ENCODE results near the gene CDK6.
"Not testable (repeated sequence)": the region's sequence is repeated elsewhere in the genome, so short reads cannot be mapped to it uniquely, and the experiment has no call there.

CDK6 gene

DNA sequence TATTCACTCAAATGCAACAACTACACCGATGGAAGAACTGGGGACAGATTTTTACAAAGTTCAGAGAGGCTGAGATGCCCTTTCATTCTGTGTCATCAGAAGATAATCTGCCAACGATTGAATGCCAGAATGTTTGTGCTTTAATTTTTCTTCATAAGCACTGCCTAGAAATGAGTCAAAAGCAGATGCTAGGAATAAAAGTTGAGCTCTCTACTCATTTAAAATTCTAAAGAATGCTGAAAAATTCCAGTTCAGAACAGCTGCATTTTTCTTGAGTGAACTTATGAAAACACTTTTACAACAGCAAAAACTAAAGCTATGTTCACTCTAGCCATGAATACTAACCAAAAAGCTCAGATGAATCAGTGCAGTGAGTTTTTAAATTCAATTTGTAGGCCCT lies 223.9 kb downstream of the CDK6 start:
- no peak for DNase-seq

DNA sequence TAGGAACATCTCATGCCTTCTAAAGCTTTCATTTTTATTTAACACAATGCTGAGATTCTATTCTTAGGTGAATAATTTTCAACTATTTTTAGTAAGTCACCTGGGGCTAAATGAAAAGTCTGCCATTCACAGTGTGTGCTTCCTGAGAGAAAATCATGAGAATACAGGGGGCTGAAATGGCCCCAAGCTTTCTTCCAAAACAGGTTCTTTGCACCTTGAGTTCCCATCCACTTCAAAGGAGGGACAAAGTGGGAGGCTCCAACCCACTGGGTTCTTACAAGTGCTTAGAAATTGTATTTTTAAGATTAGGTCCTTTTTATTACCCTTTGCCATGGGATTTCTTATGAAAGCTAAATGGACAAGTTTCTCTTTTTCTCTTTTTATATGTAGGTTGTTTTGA lies 224.6 kb downstream of the CDK6 start:
- no peak for DNase-seq

DNA sequence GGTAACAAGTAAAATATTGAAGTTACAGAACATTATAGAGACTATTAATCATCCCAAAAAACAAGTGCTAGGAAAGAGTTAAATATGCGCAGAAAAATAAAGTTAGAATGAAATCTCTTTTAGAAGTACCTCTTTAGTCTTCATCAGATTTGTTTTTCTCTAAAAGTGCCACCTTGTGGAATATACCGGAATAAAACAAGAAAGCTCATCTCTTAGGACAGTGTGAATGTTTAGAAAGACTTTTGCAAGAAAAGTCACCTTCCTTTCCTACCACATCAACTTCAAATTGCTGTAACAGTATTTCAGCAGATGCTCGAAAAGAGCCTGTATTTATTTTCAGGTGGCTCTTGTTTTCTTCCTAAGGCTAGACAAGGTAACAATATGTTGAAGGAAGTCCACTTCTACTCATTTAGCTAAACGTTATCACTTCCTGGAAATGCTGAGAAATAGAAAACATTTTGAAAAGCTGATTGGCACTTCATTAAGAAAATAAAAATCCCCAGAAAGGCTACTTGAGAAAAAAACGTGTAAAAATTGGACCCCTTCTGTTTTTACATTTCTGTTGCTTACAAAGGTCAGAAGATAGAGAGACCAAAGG lies 226.4 kb downstream of the CDK6 start:
- DNase-seq, result no peak

DNA sequence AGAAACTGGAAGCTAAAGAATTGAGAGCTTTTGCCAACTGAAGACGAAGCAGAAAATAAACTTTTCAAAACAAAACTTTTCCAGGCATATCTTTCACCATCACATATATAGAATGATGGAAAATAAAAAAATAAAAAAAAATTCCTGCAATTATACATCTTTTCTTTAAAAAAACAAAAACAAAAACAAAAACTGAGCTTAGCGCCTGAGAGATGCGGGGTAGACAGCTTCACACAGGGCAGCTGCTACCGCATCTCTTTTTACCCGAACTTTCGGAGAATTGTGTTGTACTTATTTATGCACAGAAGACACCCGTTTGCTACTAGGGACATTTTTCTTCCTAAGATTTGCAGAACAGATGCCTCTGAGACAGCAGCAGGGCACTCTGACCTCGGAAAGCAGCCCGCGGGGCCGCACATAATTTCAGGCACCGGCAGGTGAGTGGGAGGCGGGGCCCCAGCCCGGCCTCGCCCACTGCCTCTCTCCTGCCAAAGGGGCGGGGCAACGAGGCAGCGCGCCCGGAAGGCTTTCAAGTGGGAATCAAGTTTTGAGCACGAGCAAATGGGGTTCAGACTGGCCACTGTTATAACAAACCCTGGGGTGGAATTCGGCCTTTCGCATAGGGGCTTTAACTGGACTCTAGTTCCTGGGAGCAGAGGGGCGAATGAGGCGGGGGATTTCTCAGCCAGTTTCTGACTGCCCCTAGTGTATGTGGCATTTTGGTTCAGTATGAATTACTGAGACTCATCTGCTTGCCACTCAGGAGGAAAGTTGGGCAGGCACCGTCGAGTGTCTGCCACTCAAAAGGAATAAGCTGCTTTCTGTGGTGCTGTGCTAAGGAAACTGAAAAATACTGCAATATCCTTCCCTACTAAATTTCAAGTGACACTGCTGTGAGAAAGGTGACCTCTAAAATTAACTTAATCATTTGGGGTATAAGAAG lies 227.7 kb downstream of the CDK6 start:
- DNase-seq, result no peak

DNA sequence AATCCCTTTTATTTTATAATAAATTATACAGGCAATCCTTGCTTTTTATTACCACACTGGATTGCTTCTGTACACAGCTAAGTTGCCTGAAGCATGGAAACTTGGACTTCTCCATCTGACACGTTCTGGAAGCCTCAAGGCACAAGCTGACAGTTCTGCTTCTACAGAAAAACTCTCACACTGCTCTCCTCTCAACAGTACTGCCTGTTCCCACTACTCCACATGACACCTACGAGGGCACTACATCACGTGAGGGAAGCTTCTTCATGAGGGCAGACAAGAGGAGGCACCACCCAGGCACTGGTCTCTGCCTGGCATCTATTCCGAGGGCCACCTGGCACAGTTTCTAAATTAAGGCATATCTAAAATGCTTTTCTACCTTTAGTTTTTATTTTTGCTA lies 229.4 kb downstream of the CDK6 start:
- DNase-seq, result no peak

DNA sequence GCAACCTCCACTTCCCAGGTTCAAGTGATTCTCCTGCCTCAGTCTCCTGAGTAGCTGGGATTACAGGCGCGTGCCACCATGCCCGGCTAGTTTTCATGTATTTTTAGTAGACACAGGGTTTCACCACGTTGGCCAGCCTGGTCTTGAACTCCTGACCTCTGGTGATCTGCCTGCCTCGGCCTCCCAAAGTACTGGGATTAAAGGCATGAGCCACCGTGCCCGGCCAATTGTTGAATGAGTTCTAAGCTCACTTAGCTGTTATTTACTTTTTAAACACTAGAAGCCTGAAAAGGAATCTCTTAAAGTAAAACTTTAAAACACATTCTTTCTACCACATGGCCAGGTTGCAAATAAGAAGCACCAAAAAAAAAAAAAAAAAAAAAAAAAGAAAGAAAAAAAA lies 231.9 kb downstream of the CDK6 start:
- not testable (repeated sequence) for DNase-seq

DNA sequence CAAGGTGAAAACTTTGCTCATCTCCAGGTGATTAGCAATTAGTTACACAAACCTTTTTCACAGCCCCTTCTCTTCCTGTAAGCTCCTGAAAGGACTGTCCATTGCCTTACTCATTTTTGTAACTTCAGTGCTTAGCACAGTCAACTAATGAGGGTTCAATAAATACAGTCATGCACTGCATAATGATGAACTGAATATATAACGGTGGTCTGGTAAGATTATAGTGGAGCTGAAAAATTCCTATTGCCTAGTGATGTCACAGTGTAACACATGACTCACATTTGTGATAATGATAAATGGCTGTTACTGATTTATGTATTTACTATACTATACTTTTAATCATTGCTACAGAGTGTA lies 233.3 kb downstream of the CDK6 start:
- no peak for DNase-seq

DNA sequence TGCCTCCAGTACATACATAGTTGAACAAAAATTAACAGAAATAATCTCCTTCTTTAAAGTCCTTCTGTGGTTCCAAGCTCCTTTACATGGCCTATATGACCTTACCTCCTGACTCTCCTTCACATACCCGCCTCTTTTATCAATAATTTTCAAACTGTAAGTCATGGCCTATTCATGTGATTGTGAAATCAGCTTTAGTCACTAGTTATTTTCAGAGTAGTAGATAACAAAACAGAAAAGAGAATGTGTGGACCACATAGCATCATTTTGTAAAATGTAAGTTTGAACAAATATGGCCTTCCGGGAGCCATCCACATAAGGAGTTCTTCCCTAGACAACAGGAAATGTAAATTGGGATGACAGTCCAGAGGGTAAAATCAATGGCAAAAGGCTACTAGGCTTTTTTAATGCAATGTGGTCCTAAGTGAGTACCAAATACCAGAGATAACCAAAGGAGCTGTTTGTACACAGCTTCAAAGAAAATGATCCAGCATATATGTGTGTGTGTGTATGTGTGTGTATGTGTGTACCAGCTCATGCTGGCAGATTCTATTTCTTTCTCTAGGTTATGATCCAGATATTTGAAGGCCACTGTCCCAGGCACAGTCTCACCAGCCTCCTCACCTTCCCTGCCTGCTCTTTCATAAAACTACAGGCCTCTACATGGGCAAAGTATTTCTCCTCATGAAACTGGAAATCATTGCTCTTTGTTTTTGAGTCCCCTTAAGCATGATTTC lies 233.9 kb downstream of the CDK6 start:
- no peak for DNase-seq

DNA sequence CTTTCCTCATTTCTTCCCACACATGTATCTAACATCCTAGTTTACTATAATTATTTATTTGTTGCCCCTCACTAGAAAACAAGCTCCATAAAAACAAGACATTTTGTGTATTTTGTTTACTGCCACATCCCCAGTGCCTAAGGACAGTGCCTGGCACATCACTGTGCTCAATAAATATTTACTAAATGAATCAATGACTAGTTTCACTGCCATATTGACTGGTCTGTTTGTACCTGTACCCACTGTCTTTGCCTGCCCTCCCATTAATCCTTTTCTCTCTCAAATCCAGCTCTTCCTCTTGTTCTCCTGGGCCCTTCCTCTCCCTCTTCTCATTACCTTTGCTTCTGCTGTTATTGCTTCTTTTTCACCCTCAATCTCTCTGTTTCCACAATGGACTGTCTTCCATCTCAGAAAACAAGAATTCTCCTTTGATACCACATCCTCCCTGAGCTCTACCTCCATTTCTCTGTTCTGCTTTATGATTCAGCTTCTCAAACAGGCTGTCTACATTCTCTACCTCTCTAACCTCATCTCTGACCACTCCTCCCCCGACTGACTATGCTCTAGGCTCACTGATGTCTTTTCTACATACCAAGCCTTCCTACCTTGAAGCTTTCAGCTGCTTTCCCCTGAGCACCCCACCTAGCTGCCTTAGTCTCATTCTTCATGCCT lies 237.9 kb downstream of the CDK6 start:
- no peak for DNase-seq

DNA sequence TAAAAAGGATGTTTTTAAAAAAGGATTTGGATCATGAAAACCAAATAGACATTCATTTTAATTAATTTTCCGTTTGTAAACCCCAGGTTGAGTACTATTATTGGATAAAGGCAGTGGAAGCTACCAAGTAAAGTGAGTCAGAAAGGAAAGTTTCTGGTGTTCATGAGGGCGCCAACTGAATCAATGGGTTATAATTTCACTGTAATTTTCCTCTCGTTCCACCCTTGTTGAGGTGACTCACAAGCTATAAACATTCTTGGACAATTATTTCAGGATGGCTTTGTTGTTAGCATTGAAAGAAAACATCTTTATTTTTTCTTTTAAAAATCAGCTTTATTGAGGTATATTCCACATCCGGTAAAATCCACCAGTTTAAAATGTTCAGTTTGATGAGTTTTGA lies 241.1 kb downstream of the CDK6 start:
- DNase-seq, result no peak

DNA sequence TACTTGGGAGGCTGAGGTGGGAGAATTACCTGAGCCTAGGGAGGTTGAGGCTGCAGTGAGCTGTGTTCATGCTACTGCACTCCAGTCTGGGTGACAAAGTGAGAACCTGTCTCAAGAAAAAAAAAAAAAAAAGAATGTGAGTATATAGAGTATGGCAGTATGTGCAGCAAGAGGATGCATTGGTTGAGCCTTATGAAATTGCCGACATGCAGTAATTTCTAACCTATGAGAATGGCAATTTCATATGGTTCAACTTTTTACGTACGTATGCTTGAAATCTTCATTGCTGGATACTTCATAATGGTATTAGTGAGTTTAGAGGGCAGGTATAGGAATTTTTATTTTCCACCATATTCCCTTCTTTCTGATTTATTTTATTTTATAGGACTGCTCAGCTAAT lies 241.6 kb downstream of the CDK6 start:
- no peak for DNase-seq

DNA sequence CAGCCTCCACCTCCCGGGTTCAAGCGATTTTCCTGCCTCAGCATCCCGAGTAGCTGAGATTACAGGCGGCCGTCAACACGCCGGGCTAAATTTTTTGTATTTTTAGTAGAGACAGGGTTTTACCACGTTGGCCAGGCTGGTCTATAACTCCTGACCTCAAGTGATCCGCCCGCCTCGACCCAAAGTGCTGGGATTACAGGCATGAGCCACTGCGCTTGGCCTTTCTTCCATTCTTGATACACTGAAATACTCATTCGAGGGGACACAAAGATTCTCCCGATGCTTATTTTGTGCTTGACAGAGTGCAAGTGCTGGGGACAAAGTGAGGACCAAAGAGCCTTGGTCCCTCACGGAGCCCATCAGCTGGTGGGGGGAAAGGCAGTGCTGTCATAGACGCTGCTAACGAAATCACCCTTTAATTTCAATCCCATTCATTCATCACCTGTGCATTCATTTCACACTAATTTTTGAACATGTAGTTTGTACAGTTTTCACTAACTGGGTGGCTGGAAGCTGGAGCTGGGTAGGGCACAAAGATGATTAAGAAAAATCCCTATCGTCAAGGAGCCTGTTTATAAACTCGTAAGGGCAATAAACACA lies 245.6 kb downstream of the CDK6 start:
- no peak for DNase-seq

DNA sequence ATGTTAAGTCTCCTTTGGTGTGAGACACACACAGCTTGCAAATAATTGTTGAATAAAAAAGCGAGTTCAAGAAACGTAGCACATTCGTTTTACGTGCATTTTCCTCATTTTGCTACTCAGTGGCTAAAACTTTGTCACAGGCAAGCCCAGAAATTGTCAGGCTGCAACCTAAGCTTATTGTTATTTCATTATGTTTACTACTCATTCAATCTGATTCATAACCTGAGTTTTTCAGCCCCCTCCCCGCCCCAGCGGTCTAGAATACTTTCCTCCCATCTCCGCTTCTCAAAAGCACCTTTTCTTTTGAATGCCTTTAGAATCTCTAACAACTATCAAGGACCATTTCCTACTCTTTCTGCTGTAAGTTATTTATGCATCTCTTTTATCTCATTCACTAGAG lies 247.3 kb downstream of the CDK6 start:
- no peak for DNase-seq

DNA sequence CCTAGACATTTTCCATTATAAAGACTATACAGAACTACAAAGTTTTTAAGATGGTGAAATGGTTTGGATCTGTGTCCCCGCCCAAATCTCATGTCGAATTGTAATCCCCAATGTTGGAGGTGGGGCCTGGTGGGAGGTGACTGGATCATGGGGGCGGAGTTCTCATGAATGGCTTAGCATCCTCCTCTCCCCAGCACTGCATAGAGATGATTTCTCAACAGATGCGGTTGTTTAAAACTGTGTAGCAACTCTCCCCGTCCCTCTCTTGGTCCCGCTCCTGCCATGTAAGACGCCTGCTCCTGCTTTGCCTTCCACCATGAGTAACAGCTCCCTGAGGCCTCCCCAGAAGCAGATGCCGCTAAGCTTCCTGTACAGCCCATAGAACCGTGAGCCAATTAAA lies 247.8 kb downstream of the CDK6 start:
- DNase-seq, result peak; percentile 7

DNA sequence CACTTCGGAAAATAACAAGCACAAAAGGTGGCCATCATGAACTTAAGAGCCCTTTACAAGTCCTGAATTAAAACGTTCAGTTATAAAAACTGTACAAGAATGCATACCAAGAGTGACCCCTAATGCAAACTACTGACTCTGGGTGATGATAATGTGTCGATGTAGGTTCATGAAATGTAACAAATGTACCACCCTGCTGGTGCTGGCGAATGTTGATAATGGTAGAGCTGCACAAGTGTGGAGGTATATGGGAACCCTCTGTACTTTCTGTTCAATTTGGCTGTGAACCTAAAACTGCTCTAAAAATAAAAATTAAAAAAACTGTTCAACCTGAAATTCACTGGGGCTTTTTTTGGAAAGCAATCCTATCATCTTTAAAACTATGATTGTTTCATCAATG lies 249.5 kb downstream of the CDK6 start:
- no peak for DNase-seq

DNA sequence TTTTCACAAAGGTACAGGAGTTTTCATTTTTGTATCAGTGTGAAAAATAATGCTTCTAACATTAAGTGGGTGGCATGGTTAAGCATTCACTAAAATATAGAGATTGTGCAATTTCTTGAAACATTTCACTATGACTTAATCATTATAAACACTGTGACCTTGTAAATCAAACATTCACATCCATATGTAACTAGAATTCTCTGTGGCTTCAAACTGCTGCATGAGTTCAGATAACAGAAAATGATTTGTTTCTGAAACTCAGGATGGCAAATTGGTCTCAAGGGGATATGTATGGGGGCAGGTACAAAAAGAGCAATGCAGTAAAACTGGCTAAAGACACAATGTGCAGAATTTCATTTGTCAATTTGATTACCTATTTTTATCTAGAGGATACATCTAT lies 250.0 kb downstream of the CDK6 start:
- no peak for DNase-seq

DNA sequence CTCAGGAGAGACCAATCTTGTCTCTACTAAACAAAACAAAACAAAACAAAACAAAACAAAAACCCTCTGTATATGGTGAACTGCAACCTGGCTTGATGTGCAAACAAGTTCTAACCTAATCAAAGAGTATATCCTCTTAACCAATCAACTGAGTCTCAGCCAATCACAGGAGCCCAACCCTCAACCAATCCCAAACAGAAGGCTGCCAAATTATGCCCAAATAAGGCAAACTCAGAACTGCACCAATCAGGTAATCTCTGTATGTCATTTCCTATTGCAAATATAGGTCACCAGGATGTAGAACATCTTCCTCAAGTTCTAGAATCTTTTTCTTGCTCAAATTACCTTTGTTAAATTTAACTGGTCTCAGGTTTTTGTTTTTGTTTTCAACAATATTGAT lies 251.4 kb downstream of the CDK6 start:
- DNase-seq, result no peak

DNA sequence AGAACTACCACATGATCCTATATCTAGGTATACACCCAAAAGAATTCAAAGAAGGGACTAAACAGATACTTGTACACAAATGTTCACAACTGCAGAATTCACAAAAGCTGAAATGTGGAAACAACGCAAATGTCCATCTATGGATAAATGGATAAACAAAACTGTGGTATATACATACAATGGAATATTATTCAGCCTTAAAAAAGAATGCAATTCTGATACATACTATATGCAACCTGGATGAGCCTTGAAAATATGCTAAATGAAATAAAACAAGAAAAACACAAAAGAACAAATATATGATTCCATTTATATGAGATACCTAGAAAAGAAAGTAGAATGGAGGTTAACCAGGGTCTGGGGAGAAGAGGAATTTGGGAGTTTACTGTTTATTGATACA lies 253.4 kb downstream of the CDK6 start:
- no peak for DNase-seq

DNA sequence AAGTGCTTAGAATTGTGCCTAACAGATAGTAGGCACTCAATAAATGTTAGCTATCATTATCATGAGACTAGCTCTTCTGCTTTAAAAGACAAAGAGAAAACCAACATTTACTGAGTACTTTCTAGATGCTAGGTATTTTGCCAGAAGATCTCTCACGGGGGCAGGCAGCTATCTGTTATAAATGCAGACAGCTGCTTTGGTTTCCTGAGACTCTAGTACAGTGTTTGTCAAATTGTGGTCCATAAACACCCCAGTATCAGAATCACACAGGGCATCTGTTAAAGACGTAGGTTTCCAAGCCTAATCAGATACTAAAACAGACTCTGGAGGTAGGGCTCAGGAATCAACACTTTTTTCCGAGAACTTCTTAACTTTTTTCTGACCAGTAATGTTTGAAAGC lies 260.1 kb downstream of the CDK6 start:
- no peak for DNase-seq

DNA sequence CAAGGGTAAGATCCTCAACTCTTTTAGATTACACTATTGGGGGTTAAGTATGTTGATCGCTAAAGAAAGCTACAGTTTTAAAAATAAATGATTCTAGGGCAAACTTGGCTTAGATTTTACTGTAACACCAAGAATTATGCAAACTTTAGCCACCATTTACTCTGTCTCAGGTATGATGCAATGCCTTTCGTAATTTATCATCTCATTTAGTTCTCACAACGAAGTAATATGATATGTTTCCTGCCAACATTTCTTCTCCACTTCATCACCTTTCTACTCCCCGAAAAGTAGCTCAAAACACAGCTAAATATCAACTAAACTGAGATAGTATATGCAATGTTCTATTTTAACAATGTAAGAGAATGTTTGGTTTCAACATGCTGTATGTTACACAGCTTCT lies 267.2 kb downstream of the CDK6 start:
- DNase-seq, result no peak

DNA sequence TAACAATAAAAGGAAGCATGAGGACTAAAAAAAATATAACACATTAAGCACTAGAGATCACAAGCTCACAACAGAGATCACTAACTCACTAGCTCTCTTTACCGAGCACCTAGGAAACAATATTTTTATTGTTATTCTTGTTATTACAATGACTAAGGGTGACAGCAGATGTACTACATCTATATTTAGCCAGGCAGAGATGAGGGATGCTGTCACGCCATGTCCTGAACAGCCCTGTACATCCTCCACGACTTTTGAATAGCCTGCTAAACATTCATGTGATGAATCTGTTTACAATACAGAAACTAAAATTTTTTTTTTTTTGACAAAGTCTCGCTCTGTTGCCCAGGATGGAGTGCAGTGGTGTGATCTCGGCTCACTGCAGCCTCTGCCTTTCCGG lies 268.9 kb downstream of the CDK6 start:
- DNase-seq, result no peak

DNA sequence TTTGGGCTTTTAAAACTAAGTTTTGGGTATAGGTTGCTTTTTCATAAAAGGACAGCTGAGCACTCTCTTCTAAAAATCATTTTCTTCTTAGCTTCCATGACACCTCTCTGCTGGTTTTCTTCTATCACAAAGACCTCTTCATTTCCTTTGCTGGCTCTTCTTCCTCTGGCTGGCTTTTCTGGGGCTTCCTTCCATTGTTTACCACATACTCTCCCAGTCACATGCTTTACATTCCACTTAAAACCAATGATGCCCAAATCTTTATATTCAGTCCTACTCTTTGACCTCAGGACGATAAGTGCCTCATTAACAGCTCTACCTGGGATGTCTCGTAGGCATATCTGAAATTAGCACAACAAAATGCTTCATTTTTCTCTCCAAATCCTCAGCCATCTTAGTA lies 273.0 kb downstream of the CDK6 start:
- DNase-seq, result no peak

DNA sequence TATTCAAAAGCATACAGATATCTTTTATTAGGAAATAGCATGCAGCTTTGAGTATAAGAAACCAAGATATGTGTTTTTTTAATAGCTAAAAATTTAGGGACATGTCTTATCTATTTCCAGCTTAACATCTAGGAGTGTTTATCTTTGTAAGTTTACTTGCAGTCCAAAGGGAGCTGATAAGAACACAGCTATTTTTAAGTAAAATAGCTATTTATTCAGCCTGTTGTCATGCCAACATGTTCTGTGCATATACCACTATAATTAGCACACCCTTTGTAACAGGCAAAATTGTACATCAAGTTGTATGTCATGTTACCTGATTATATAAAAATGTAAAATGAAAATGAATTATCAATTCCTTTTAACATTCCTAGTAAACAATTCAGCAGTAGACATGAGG lies 275.8 kb downstream of the CDK6 start:
- no peak for DNase-seq

All from GOT3 (cell line).